K562 (cell line): ENCODE results near the gene HSPA4. TPM values are rescaled to one million over a fixed set of nuclear protein-coding genes. Genes with fewer than 3 reads are reported as not detected.

ENCODE experiments used
- ATAC-seq: fragments of 200-7000 bp; cut with Tn5 transposase; 3 replicates; pipeline ENCODE4 v1.9.1; 2020; ENCODE audit warnings: moderate library complexity
- BruUV-seq: library from RNA; stranded (reverse); fragments of 400-500 nt; replicated peaks from 2 replicates; lab custom pipeline; 2021; lab: Mats Ljungman, UMichigan
- CTCF ChIA-PET: fragments of 300-600 bp; formaldehyde crosslinking; extraction: SDS; loops from one replicate; lab custom pipeline; 2021; ENCODE audit warnings: low intra/inter-chr PET ratio; lab: Yijun Ruan, JAX
- POLR2A ChIA-PET: fragments of 300-600, 350-650 bp; sonication (Branson Sonifier 250); formaldehyde crosslinking; extraction: SDS; loops from one replicate; lab custom pipeline; 2021; ENCODE audit warnings: antibody characterized with exemption, inconsistent platforms; lab: Yijun Ruan, JAX
- DNase-seq, 4 experiments: peaks; one replicate each; pipeline versions ENCODE4 v3.0.0 to v3.0.0-alpha.2; 2011 to 2018; ENCODE audit warnings: low spot score in 3 of 4, mixed read lengths in 3 of 4; ENCODE audit errors: extremely low read depth in 1 of 4
- FAIRE-seq: peaks from 2 replicates; lab custom pipeline; 2011; peaks lifted over from hg19 to GRCh38; lab: Jason Lieb, UNC
- H2AFZ ChIP-seq: 2 replicates; pipeline ENCODE4 v1.6.0; 2011; ENCODE audit warnings: low read depth, low read length, control low read depth, inconsistent platforms
- H3K27ac ChIP-seq: fragments of 200-600 bp; 3 replicates; pipeline ENCODE4 v1.8.0; 2011; ENCODE audit warnings: low read depth, mild to moderate bottlenecking, control low read depth, inconsistent platforms, low read length, moderate library complexity, mixed read lengths; ENCODE audit errors: extremely low read depth
- H3K27me3 ChIP-seq, 2 experiments: fragments of 300-600 bp in 1 of 2; 2 replicates in 1 of 2; 3 replicates in 1 of 2; pipeline versions ENCODE4 v1.6.0 to v1.8.0; 2011; ENCODE audit warnings: inconsistent platforms in 2 of 2, low read length in 2 of 2, mild to moderate bottlenecking in 1 of 2, mixed read lengths in 1 of 2, moderate library complexity in 1 of 2; ENCODE audit not compliant: control insufficient read depth in 2 of 2, insufficient read depth in 2 of 2
- H3K36me3 ChIP-seq: fragments of 300-600 bp; 3 replicates; pipeline ENCODE4 v1.8.0; 2011; ENCODE audit warnings: mild to moderate bottlenecking, low read length, inconsistent platforms; ENCODE audit not compliant: control insufficient read depth, insufficient read depth
- H3K4me1 ChIP-seq, 2 experiments: fragments of 200-600 bp in 1 of 2; replicated peaks in 1 of 2; 2 replicates in 1 of 2; 3 replicates in 1 of 2; pipeline versions ENCODE4 v1.5.1 to v1.8.0; 2011; ENCODE audit warnings: inconsistent platforms in 2 of 2, low read length in 2 of 2, mild to moderate bottlenecking in 1 of 2, mixed read lengths in 1 of 2, moderate library complexity in 1 of 2; ENCODE audit not compliant: control insufficient read depth in 2 of 2, insufficient read depth in 2 of 2
- H3K4me2 ChIP-seq: 2 replicates; pipeline ENCODE4 v1.6.1; 2011; ENCODE audit warnings: low read length, control low read depth, inconsistent platforms, mixed read lengths; ENCODE audit not compliant: insufficient read depth
- H3K4me3 ChIP-seq: fragments of 200-600 bp; sonication (generic), shearing (Covaris generic); 2 replicates; pipeline ENCODE4 v1.5.1; 2016; ENCODE audit warnings: control low read depth, inconsistent platforms
- H3K79me2 ChIP-seq: fragments of 200-600 bp; 3 replicates; pipeline ENCODE4 v1.8.0; 2011; ENCODE audit warnings: low read length, inconsistent platforms; ENCODE audit not compliant: control insufficient read depth, insufficient read depth
- H3K9ac ChIP-seq, 2 experiments: 2 replicates each; pipeline versions ENCODE4 v1.6.0 to v1.6.1; 2011; ENCODE audit warnings: low read depth in 2 of 2, low read length in 2 of 2, control low read depth in 1 of 2, inconsistent platforms in 1 of 2, mild to moderate bottlenecking in 1 of 2, mixed read lengths in 1 of 2; ENCODE audit not compliant: insufficient read depth in 1 of 2
- H3K9me1 ChIP-seq: one replicate; pipeline ENCODE4 v1.6.0; 2011; ENCODE audit warnings: inconsistent platforms, mild to moderate bottlenecking, low read length, moderate library complexity; ENCODE audit not compliant: control insufficient read depth, insufficient read depth
- H3K9me3 ChIP-seq: replicated peaks from 2 replicates; pipeline ENCODE4 v1.5.1; 2011; ENCODE audit warnings: low read depth, low read length, inconsistent platforms; ENCODE audit not compliant: control insufficient read depth, insufficient read depth
- H4K20me1 ChIP-seq: replicated peaks from 2 replicates; pipeline ENCODE4 v1.6.1; 2011; ENCODE audit warnings: low read length, inconsistent platforms, mixed read lengths; ENCODE audit not compliant: control insufficient read depth, insufficient read depth
- HDAC6 ChIP-seq: IDR thresholded peaks from 2 replicates; pipeline ENCODE4 v1.6.1; 2012; ENCODE audit warnings: low read depth, mild to moderate bottlenecking, control low read depth, inconsistent platforms, low read length, moderate library complexity
- NUFIP1 ChIP-seq: fragments of 450-650 bp; IDR thresholded peaks from 2 replicates; pipeline ENCODE4 v1.6.1; 2018; ENCODE audit not compliant: partially characterized antibody
- PHF20 ChIP-seq: fragments of 450-650 bp; IDR thresholded peaks from 2 replicates; pipeline ENCODE4 v1.6.1; 2018; ENCODE audit not compliant: partially characterized antibody
- PHTF2 ChIP-seq: fragments of 250-450 bp; sonication (Bioruptor Pico); IDR thresholded peaks from 2 replicates; pipeline ENCODE4 v1.5.0; 2021; ENCODE audit warnings: mild to moderate bottlenecking
- POLR2G ChIP-seq: fragments of 200-400 bp; formaldehyde crosslinking; IDR thresholded peaks from 2 replicates; pipeline ENCODE4 v1.6.1; 2017; ENCODE audit warnings: low read depth, mild to moderate bottlenecking, antibody characterized with exemption, low read length, moderate library complexity
- ZC3H4 ChIP-seq: sonication (generic); formaldehyde crosslinking; IDR thresholded peaks from 2 replicates; pipeline ENCODE4 v1.9.0; 2021; ENCODE audit warnings: missing genetic modification reagents, borderline replicate concordance
- ZNF324 ChIP-seq: fragments of 250-450 bp; sonication (Bioruptor Pico); IDR thresholded peaks from 2 replicates; pipeline ENCODE4 v1.4.0; 2020; ENCODE audit warnings: mild to moderate bottlenecking
- ZNF780A ChIP-seq: fragments of 250-450 bp; sonication (Bioruptor Pico); IDR thresholded peaks from 2 replicates; pipeline ENCODE4 v1.5.0; 2021; ENCODE audit warnings: mild to moderate bottlenecking
- WGBS: fragments of 100-300 bp; shearing (Covaris generic); methylation state at CpG from one replicate; pipeline ENCODE4 v1.1.6; 2016; ENCODE audit warnings: low coverage, mixed read lengths; ENCODE audit not compliant: insufficient coverage; ENCODE audit errors: missing lambda C conversion rate; 5-methylcytosine and 5-hydroxymethylcytosine counted together
- in situ Hi-C: fragments of 300-500 bp; cut with MboI; formaldehyde crosslinking; loops from 4 replicates; pipeline ENCODE4 v1.15.0; 2018; ENCODE audit warnings: inconsistent platforms, mixed read lengths
- intact Hi-C: fragments of 100-400 bp; cut with micrococcal nuclease; formaldehyde crosslinking; loops from 2 replicates; pipeline ENCODE4 v1.14.2; 2022
- polyA plus RNA-seq, 8 experiments: library from polyadenylated mRNA; depleted of rRNA in 4 of 8; stranded (reverse) in 5 of 8; unstranded in 3 of 8; fragments of >200 nt; fragmentation: Nextera tagmentation in 2 of 8; fragmentation: Illumina TruSeq in 1 of 8; extraction: Ambion mirVana in 2 of 8; extraction: Trizol in 1 of 8; gene quantifications; 2 replicates each; pipeline versions ENCODE4 v1.2.1 to v1.2.3, GENCODE V29; 2011 to 2014; ENCODE audit warnings: inconsistent platforms in 1 of 8, missing spikeins in 1 of 8
- total RNA-seq, 7 experiments: library from RNA; depleted of rRNA in 6 of 7; stranded (reverse); fragments of >200 nt in 6 of 7; fragmentation: Illumina TruSeq in 2 of 7; extraction: Trizol in 2 of 7; gene quantifications; 2 replicates each; pipeline versions ENCODE4 v1.2.1 to v1.2.3, GENCODE V29; 2011 to 2021; ENCODE audit warnings: low replicate concordance in 1 of 7

HSPA4 gene
- total and polyA plus RNA-seq, 9 of the 15 experiments (the other 6 are each of a cell fraction or from before 2014, with no cell fraction given), result 90.3 to 286 (median 148) TPM

GRCh38 chr5:133117912-133118445 lies 66.2 kb downstream of the HSPA4 start (continued):
- TF ChIP-seq ZC3H4 (CRISPR knock-in tag) (no peak), ZNF780A (CRISPR knock-in tag) (no peak), NUFIP1 (no peak), PHTF2 (no peak), ZNF324 (CRISPR knock-in tag) (no peak), POLR2G (no peak)

GRCh38 chr5:133118741-133119140 lies 66.9 kb downstream of the HSPA4 start:
- in situ Hi-C loops, result loop anchor here (25.0 kb wide), 1 partner anchor 344 kb away; no protein-coding TSS in a partner anchor
- Histone ChIP-seq H3K36me3 (no peaks in the 10 kb centered on the region), H3K27me3 (peaks cover 17 to 59% of the 10 kb centered on the region in 2 experiments; a peak in 3 of 5 replicates), H3K9me1 (no peaks in the 10 kb centered on the region), H3K4me3 (no peak overlapping the region), H4K20me1 (no peaks in the 10 kb centered on the region), H3K9me3 (no peaks in the 10 kb centered on the region), H3K79me2 (no peaks in the 10 kb centered on the region), H3K4me2 (no peak overlapping the region), H3K9ac (no peak overlapping the region; a peak in 1 of 4 replicates), H3K27ac (no peak overlapping the region), H3K4me1 (0 out of 5 replicates have a peak, but pooled peaks cover 0 to 3% of the 10 kb centered on the region in 2 experiments), H2AFZ (no peak overlapping the region)
- TF ChIP-seq HDAC6, result no peak
- no peak for TF ChIP-seq PHF20
- WGBS, result 0% methylated on average over 4 of the region's 4 CpGs
- BruUV-seq, result no TSS peak
- FAIRE-seq, result no peak
- no peak for ATAC-seq
- intact Hi-C loops, result no loop called here
- ChIA-PET CTCF (no interaction called here), POLR2A (interaction anchor here (0.6 to 1.5 kb wide), 5 partner anchors 9 to 191 kb away, joined by 3 read pairs; no protein-coding TSS in a partner anchor)
- DNase-seq, result no peak
